OCI-LY1 (cell line): ENCODE results near the gene FHIP1A.
"Not testable (repeated sequence)": the region's sequence is repeated elsewhere in the genome, so short reads cannot be mapped to it uniquely, and the experiment has no call there.

ENCODE experiments used
- H2AFZ ChIP-seq: fragments of 200-600 bp; sonication (generic), shearing (Covaris generic); 2 replicates; pipeline ENCODE4 v1.6.0; 2014; ENCODE audit warnings: antibody characterized with exemption, mild to moderate bottlenecking, low read length
- H3F3A ChIP-seq: fragments of 200-600 bp; sonication (generic), shearing (Covaris generic); 2 replicates; pipeline ENCODE4 v1.6.0; 2014; ENCODE audit warnings: mild to moderate bottlenecking, antibody characterized with exemption, low read length, moderate library complexity; ENCODE audit not compliant: insufficient read depth
- H3K27ac ChIP-seq: fragments of 200-600 bp; sonication (generic); 2 replicates; pipeline ENCODE4 v1.5.1; 2014; ENCODE audit warnings: low read length, mixed run types, mild to moderate bottlenecking, low read depth; ENCODE audit not compliant: poor library complexity, severe bottlenecking
- H3K27me3 ChIP-seq: fragments of 200-600 bp; sonication (generic); 2 replicates; pipeline ENCODE4 v1.6.0; 2014; ENCODE audit warnings: antibody characterized with exemption, mild to moderate bottlenecking, low read length, moderate library complexity; ENCODE audit not compliant: insufficient read depth
- H3K36me3 ChIP-seq: fragments of 200-600 bp; sonication (generic); 2 replicates; pipeline ENCODE4 v1.6.1; 2014; ENCODE audit warnings: mild to moderate bottlenecking, antibody characterized with exemption, low read length, moderate library complexity, mixed read lengths; ENCODE audit not compliant: insufficient read depth
- H3K4me1 ChIP-seq: fragments of 200-600 bp; sonication (generic); 2 replicates; pipeline ENCODE4 v1.5.1; 2014; ENCODE audit warnings: mild to moderate bottlenecking, low read length, moderate library complexity; ENCODE audit not compliant: insufficient read depth, severe bottlenecking
- H3K4me2 ChIP-seq: fragments of 200-600 bp; sonication (generic), shearing (Covaris generic); 2 replicates; pipeline ENCODE4 v1.6.1; 2014; ENCODE audit warnings: low read length
- H3K4me3 ChIP-seq: fragments of 200-600 bp; sonication (generic); 2 replicates; pipeline ENCODE4 v1.5.1; 2014; ENCODE audit warnings: low read length, low read depth, mild to moderate bottlenecking, mixed read lengths; ENCODE audit not compliant: poor library complexity, severe bottlenecking
- H3K79me2 ChIP-seq: fragments of 200-600 bp; shearing (Covaris generic); 2 replicates; pipeline ENCODE4 v1.6.1; 2016; ENCODE audit warnings: mixed run types, low read length, mixed read lengths; ENCODE audit not compliant: insufficient read depth
- H3K9ac ChIP-seq: fragments of 200-600 bp; sonication (generic), shearing (Covaris generic); 2 replicates; pipeline ENCODE4 v1.6.1; 2014; ENCODE audit warnings: mild to moderate bottlenecking, low read length, mixed read lengths
- H3K9me2 ChIP-seq: fragments of 200-600 bp; sonication (generic), shearing (Covaris generic); 2 replicates; pipeline ENCODE4 v1.6.1; 2014; ENCODE audit warnings: low read depth, mild to moderate bottlenecking, low read length, mixed read lengths
- H3K9me3 ChIP-seq: fragments of 200-600 bp; shearing (Covaris generic); 2 replicates; pipeline ENCODE4 v1.6.1; 2014; ENCODE audit warnings: low read length, mixed read lengths
- H4K20me1 ChIP-seq: fragments of 200-600 bp; sonication (generic), shearing (Covaris generic); 2 replicates; pipeline ENCODE4 v1.6.0; 2016; ENCODE audit warnings: mild to moderate bottlenecking, low read length; ENCODE audit not compliant: insufficient read depth
- EZH2 ChIP-seq: fragments of 200-600 bp; sonication (generic), shearing (Covaris generic); IDR thresholded peaks from 2 replicates; pipeline ENCODE4 v1.8.0; 2017; ENCODE audit warnings: borderline replicate concordance, mixed run types, mild to moderate bottlenecking, antibody characterized with exemption, low read length, moderate library complexity, mixed read lengths
- TF ChIP-seq, protein P1 (sequence below): fragments of 200-600 bp; sonication (generic), shearing (Covaris generic); IDR thresholded peaks from 2 replicates; pipeline ENCODE4 v1.5.1; 2017; ENCODE audit warnings: mild to moderate bottlenecking, antibody characterized with exemption, low read length, moderate library complexity, mixed read lengths

FHIP1A gene

DNA sequence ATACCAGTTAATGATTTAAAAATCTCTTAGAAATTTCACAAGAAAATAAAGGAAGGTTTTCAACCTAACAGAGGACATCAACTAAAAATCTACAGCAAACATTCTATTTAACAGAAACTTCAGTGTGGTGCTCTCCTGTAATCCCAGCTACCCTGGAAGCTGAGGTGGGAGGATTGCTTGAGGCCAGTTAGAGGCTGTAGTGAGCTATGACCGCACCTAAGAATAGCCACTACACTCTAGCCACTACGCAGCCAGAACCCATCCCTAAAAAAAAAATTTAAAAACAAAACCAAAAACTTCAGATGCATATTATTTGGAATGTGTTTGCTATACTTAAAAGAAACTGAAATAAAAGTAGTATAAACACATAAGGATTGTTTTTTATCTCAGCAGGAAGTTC, 7.2 kb upstream of the FHIP1A start:
- Histone ChIP-seq H3K27me3 (no peaks in the 10 kb centered on the region), H3K9me3 (no peaks in the 10 kb centered on the region), H3K4me3 (no peak overlapping the region), H4K20me1 (no peaks in the 10 kb centered on the region), H3K9me2 (no peaks in the 10 kb centered on the region), H2AFZ (no peak overlapping the region), H3K79me2 (no peaks in the 10 kb centered on the region), H3K4me1 (no peaks in the 10 kb centered on the region), H3K4me2 (no peak overlapping the region), H3K36me3 (no peaks in the 10 kb centered on the region), H3K9ac (no peak overlapping the region), H3F3A (no peaks in the 10 kb centered on the region), H3K27ac (no peak overlapping the region)
- TF ChIP-seq, protein P1, sequence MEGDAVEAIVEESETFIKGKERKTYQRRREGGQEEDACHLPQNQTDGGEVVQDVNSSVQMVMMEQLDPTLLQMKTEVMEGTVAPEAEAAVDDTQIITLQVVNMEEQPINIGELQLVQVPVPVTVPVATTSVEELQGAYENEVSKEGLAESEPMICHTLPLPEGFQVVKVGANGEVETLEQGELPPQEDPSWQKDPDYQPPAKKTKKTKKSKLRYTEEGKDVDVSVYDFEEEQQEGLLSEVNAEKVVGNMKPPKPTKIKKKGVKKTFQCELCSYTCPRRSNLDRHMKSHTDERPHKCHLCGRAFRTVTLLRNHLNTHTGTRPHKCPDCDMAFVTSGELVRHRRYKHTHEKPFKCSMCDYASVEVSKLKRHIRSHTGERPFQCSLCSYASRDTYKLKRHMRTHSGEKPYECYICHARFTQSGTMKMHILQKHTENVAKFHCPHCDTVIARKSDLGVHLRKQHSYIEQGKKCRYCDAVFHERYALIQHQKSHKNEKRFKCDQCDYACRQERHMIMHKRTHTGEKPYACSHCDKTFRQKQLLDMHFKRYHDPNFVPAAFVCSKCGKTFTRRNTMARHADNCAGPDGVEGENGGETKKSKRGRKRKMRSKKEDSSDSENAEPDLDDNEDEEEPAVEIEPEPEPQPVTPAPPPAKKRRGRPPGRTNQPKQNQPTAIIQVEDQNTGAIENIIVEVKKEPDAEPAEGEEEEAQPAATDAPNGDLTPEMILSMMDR: no peak
- no peak for TF ChIP-seq EZH2

DNA sequence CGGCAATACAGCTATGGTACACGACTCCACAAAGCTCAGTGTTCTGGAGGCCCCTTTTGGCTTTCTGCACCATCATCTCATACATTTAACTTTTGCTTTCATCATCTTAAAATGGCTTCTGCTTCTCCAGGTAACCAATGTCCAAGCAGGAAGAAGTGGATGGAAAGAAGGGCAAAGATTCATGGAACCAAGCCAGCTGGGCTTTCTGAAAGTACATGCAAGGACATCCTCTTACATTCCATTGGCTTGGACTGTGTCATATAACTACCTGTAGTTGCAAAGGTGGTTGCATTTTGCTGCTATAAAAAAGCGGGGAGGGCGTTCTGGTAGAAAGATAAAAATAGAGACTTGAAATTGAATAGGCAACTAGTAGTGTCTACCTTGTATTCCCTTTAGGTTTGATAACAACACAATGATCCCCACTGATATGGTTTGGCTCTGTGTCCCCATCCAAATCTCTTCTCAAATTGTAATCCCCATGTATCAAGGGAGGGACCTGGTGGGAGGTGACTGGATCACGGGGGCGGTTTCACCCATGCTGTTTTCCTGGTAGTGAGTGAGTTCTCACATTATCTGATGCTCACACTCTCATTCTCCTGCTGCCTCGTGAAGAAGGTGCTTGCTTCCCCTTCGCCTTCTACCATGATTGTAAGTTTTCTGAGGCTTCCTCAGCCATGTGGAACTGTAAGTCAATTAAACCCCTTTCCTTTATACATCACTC, 6.7 kb upstream of the FHIP1A start:
- Histone ChIP-seq H3K4me1 (peaks cover under 1% of the 10 kb centered on the region), H2AFZ (no peak overlapping the region), H3K27ac (no peak overlapping the region), H3K9me2 (no peaks in the 10 kb centered on the region), H3K9me3 (no peaks in the 10 kb centered on the region), H3K4me2 (no peak overlapping the region), H3K27me3 (no peaks in the 10 kb centered on the region), H3K9ac (no peak overlapping the region), H3K36me3 (no peaks in the 10 kb centered on the region), H4K20me1 (no peaks in the 10 kb centered on the region), H3K79me2 (no peaks in the 10 kb centered on the region), H3K4me3 (no peak overlapping the region), H3F3A (no peaks in the 10 kb centered on the region)
- TF ChIP-seq, protein P1: no peak
- no peak for TF ChIP-seq EZH2

DNA sequence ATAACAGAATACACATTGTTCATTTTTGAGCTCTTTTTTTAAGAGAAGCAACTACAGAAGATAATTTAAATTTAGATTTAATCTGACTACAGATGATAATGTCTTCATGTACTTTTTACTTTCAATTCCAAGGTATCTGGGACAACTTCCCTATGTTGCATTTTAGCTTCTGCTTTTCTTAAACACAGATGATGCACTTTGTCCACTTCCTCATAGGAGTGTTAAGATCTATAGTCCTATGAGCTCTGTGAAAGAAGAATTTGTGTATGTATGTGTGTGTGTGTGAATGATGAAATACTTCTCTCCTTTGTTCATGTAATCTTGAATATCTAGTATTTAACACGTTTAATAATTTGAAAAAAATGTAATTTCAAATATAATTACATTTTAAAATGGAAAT, 5.3 kb upstream of the FHIP1A start:
- Histone ChIP-seq H3K36me3 (no peaks in the 10 kb centered on the region), H3K9me2 (no peaks in the 10 kb centered on the region), H3K9ac (no peak overlapping the region), H3K9me3 (no peaks in the 10 kb centered on the region), H3K4me1 (peaks cover 14% of the 10 kb centered on the region), H4K20me1 (no peaks in the 10 kb centered on the region), H3K79me2 (no peaks in the 10 kb centered on the region), H3K4me3 (no peak overlapping the region), H3F3A (no peaks in the 10 kb centered on the region), H3K27me3 (no peaks in the 10 kb centered on the region), H3K27ac (no peak overlapping the region), H2AFZ (no peak overlapping the region), H3K4me2 (no peak overlapping the region)
- TF ChIP-seq EZH2: no peak
- TF ChIP-seq, protein P1: no peak

DNA sequence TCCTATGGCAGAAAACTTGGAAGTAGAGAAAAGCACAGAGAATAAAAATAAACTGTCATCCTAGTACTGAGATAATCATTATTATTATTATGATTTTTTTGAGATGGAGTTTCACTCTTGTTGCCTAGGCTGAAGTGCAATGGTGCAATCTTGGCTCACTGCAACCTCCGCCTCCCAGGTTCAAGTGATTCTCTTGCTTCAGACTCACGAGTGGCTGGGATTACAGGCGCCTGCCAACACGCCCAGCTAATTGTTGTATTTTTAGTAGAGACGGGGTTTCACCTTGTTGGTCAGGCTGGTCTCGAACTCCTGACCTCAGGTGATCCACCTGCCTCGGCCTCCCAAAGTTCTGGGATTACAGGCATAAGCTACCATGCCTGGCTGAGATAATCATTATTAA, 4.2 kb upstream of the FHIP1A start:
- H3K79me2 ChIP-seq, H4K20me1 ChIP-seq, H3K36me3 ChIP-seq, H3K27ac ChIP-seq, H3K9ac ChIP-seq, H3K4me3 ChIP-seq, H2AFZ ChIP-seq, H3K4me2 ChIP-seq, H3K9me3 ChIP-seq, H3K9me2 ChIP-seq, H3F3A ChIP-seq, H3K27me3 ChIP-seq: not testable (repeated sequence)
- peaks cover 14% of the 10 kb centered on the region for H3K4me1 ChIP-seq
